H9 (cell line): ENCODE results near the gene SRRM3. TPM values are rescaled to one million over a fixed set of nuclear protein-coding genes. Genes with fewer than 3 reads are reported as not detected.

Experiments
- DNase-seq: peaks from one replicate; pipeline ENCODE4 v3.0.0-alpha.2; 2017
- H2AFZ ChIP-seq: one replicate; pipeline ENCODE4 v1.6.1; 2013; ENCODE audit warnings: mild to moderate bottlenecking, low read length, control low read depth, moderate library complexity
- H2AK5ac ChIP-seq: 2 replicates; pipeline ENCODE4 v1.6.1; 2013; ENCODE audit warnings: low read length, control low read depth, mixed read lengths; ENCODE audit not compliant: insufficient read length
- H2BK120ac ChIP-seq: one replicate; pipeline ENCODE4 v1.6.1; 2013; ENCODE audit warnings: low read depth, mild to moderate bottlenecking, low read length, control low read depth, inconsistent platforms; ENCODE audit not compliant: poor library complexity, severe bottlenecking
- H2BK12ac ChIP-seq: 2 replicates; pipeline ENCODE4 v1.6.1; 2013; ENCODE audit warnings: low read length, control low read depth, mixed read lengths, low read depth; ENCODE audit not compliant: insufficient read length
- H2BK15ac ChIP-seq: 2 replicates; pipeline ENCODE4 v1.6.1; 2013; ENCODE audit warnings: low read depth, low read length, control low read depth
- H2BK20ac ChIP-seq: one replicate; pipeline ENCODE4 v1.6.1; 2013; ENCODE audit warnings: low read depth, mild to moderate bottlenecking, low read length, control low read depth, inconsistent platforms; ENCODE audit not compliant: poor library complexity, severe bottlenecking
- H2BK5ac ChIP-seq: 2 replicates; pipeline ENCODE4 v1.6.1; 2013; ENCODE audit warnings: low read length, control low read depth, mixed read lengths; ENCODE audit not compliant: insufficient read length
- H3K14ac ChIP-seq: 2 replicates; pipeline ENCODE4 v1.6.1; 2013; ENCODE audit warnings: low read length, control low read depth; ENCODE audit not compliant: insufficient read depth
- H3K18ac ChIP-seq: 2 replicates; pipeline ENCODE4 v1.6.1; 2013; ENCODE audit warnings: low read depth, mild to moderate bottlenecking, mixed read lengths, low read length, control low read depth; ENCODE audit not compliant: insufficient read length
- H3K23ac ChIP-seq: 2 replicates; pipeline ENCODE4 v1.6.1; 2013; ENCODE audit warnings: low read length, control low read depth, mixed read lengths, low read depth; ENCODE audit not compliant: insufficient read length
- H3K23me2 ChIP-seq: 2 replicates; pipeline ENCODE4 v1.6.1; 2013; ENCODE audit warnings: low read depth, mild to moderate bottlenecking, mixed read lengths, low read length, control low read depth; ENCODE audit not compliant: insufficient read length, poor library complexity, severe bottlenecking
- H3K27ac ChIP-seq: 2 replicates; pipeline ENCODE4 v1.5.1; 2013; ENCODE audit warnings: low read length, control low read depth, mixed read lengths, low read depth; ENCODE audit not compliant: insufficient read length
- H3K27me3 ChIP-seq: 2 replicates; pipeline ENCODE4 v1.6.1; 2013; ENCODE audit warnings: low read length, control low read depth, inconsistent platforms; ENCODE audit not compliant: insufficient read depth
- H3K4ac ChIP-seq: 2 replicates; pipeline ENCODE4 v1.6.1; 2013; ENCODE audit warnings: low read depth, mild to moderate bottlenecking, control low read depth, inconsistent platforms, low read length, moderate library complexity
- H3K4me1 ChIP-seq: 2 replicates; pipeline ENCODE4 v1.6.1; 2013; ENCODE audit warnings: low read length, control low read depth, inconsistent platforms; ENCODE audit not compliant: insufficient read depth
- H3K4me2 ChIP-seq: 2 replicates; pipeline ENCODE4 v1.6.1; 2013; ENCODE audit warnings: low read length, control low read depth, mixed read lengths; ENCODE audit not compliant: insufficient read length, insufficient read depth
- H3K56ac ChIP-seq: 2 replicates; pipeline ENCODE4 v1.6.1; 2013; ENCODE audit warnings: low read depth, mild to moderate bottlenecking, mixed read lengths, low read length, control low read depth; ENCODE audit not compliant: insufficient read length
- H3K79me1 ChIP-seq: 2 replicates; pipeline ENCODE4 v1.6.1; 2013; ENCODE audit warnings: low read depth, mild to moderate bottlenecking, moderate library complexity, low read length, control low read depth, inconsistent platforms; ENCODE audit not compliant: insufficient read depth, poor library complexity, severe bottlenecking
- H3K79me2 ChIP-seq: 2 replicates; pipeline ENCODE4 v1.6.1; 2013; ENCODE audit warnings: low read length, control low read depth, inconsistent platforms; ENCODE audit not compliant: insufficient read depth
- H3K9ac ChIP-seq: 2 replicates; pipeline ENCODE4 v1.6.1; 2013; ENCODE audit warnings: low read length, control low read depth, mixed read lengths; ENCODE audit not compliant: insufficient read length; ENCODE audit errors: extremely low read depth
- H3K9me3 ChIP-seq: one replicate; pipeline ENCODE4 v1.6.1; 2013; ENCODE audit warnings: low read depth, low read length, inconsistent platforms; ENCODE audit not compliant: control insufficient read depth
- H3T11ph ChIP-seq: one replicate; pipeline ENCODE4 v1.6.1; 2013; ENCODE audit warnings: mild to moderate bottlenecking, low read length, control low read depth, inconsistent platforms
- H4K20me1 ChIP-seq: one replicate; pipeline ENCODE4 v1.6.1; 2013; ENCODE audit not compliant: control insufficient read depth, insufficient read length, insufficient read depth
- H4K5ac ChIP-seq: 2 replicates; pipeline ENCODE4 v1.6.1; 2013; ENCODE audit warnings: low read depth, mild to moderate bottlenecking, mixed read lengths, low read length, control low read depth; ENCODE audit not compliant: insufficient read length
- H4K8ac ChIP-seq: replicated peaks from 2 replicates; pipeline ENCODE4 v1.6.1; 2013; ENCODE audit warnings: low read length, control low read depth, mixed read lengths, low read depth; ENCODE audit not compliant: insufficient read length
- H4K91ac ChIP-seq: 2 replicates; pipeline ENCODE4 v1.6.1; 2013; ENCODE audit warnings: low read depth, mild to moderate bottlenecking, moderate library complexity, mixed read lengths, low read length, control low read depth; ENCODE audit not compliant: insufficient read length
- H3K27ac Mint-ChIP-seq, 3 experiments: 2 replicates in 2 of 3; 3 replicates in 1 of 3; pipeline ENCODE4 v1.8.0; 2020 to 2021; ENCODE audit warnings: mixed read lengths in 3 of 3, mild to moderate bottlenecking in 1 of 3, moderate library complexity in 1 of 3
- H3K27me3 Mint-ChIP-seq: 2 replicates; pipeline ENCODE4 v1.8.0; 2021; ENCODE audit warnings: low read depth, mild to moderate bottlenecking, moderate library complexity, mixed read lengths
- H3K36me3 Mint-ChIP-seq, 3 experiments: 2 replicates in 2 of 3; 3 replicates in 1 of 3; pipeline ENCODE4 v1.8.0; 2020 to 2021; ENCODE audit warnings: low read depth in 3 of 3, mixed read lengths in 3 of 3; ENCODE audit not compliant: insufficient read depth in 1 of 3
- H3K4me1 Mint-ChIP-seq, 2 experiments: 2 replicates each; pipeline ENCODE4 v1.8.0; 2020; ENCODE audit warnings: mixed read lengths in 2 of 2
- H3K4me3 Mint-ChIP-seq, 2 experiments: 2 replicates in 1 of 2; 3 replicates in 1 of 2; pipeline ENCODE4 v1.8.0; 2020 to 2021; ENCODE audit warnings: mild to moderate bottlenecking in 2 of 2, mixed read lengths in 2 of 2, moderate library complexity in 1 of 2
- H3K9me3 Mint-ChIP-seq, 2 experiments: 2 replicates in 1 of 2; 3 replicates in 1 of 2; pipeline ENCODE4 v1.8.0; 2020; ENCODE audit warnings: mild to moderate bottlenecking in 2 of 2, mixed read lengths in 2 of 2, moderate library complexity in 1 of 2
- WGBS: extraction: QIAGEN DNeasy Blood & Tissue Kit; methylation state at CpG from one replicate; pipeline ENCODE4 v1.1.7; 2013; ENCODE audit warnings: missing lambda C conversion rate, low lambda C conversion rate, mixed read lengths; ENCODE audit not compliant: insufficient read length; ENCODE audit errors: extremely low coverage; 5-methylcytosine and 5-hydroxymethylcytosine counted together
- total RNA-seq: library from RNA; stranded (reverse); gene quantifications from 2 replicates; pipeline ENCODE4 v1.2.1, GENCODE V29; 2021
- TF ChIP-seq, protein P1 (sequence below): fragments of 200-600 bp; sonication (generic); conservative IDR thresholded peaks from 3 replicates; pipeline ENCODE4 v1.8.0; 2021; ENCODE audit warnings: antibody characterized with exemption, mild to moderate bottlenecking

The SRRM3 gene
- total RNA-seq, 1 experiment from 2014 or later, result 11.0 TPM

- peaks cover 5% of the 10 kb centered on the region; the same call in 1 of the 2 replicates for H3K4me1 ChIP-seq
- H3K4me2 ChIP-seq, result peak overlapping the region; percentile 89
- no peak overlapping the region for H2BK120ac ChIP-seq
These were observed 65.6 kb downstream of the SRRM3 start for GRCh38 chr7:76267107-76267893.

More at GRCh38 chr7:76267107-76267893, 65.6 kb downstream of the SRRM3 start:
- peak overlapping the region; percentile 64 to 80 for H3K4me3 Mint-ChIP-seq
- Histone ChIP-seq H2BK20ac (no peak overlapping the region), H3K18ac (peak overlapping the region; percentile 60), H2BK15ac (no peak overlapping the region), H4K91ac (no peak overlapping the region), H4K5ac (no peak overlapping the region), H3K4ac (no peak overlapping the region), H3K9me3 (no peaks in the 10 kb centered on the region), H3K79me1 (no peaks in the 10 kb centered on the region), H4K20me1 (no peaks in the 10 kb centered on the region), H3K23me2 (peaks cover 9% of the 10 kb centered on the region), H3T11ph (no peak overlapping the region), H2AFZ (peak overlapping the region; percentile 57), H3K14ac (peak overlapping the region; percentile 77), H2AK5ac (no peak overlapping the region), H4K8ac (no peak overlapping the region), H3K27ac (no peak overlapping the region), H3K9ac (no peak overlapping the region), H3K23ac (no peak overlapping the region), H3K27me3 (no peaks in the 10 kb centered on the region), H3K56ac (no peak overlapping the region), H2BK5ac (no peak overlapping the region), H2BK12ac (no peak overlapping the region), H3K79me2 (no peaks in the 10 kb centered on the region)
- H3K36me3 Mint-ChIP-seq, result no peaks in the 10 kb centered on the region; a peak in 1 of 7 replicates
- H3K4me1 Mint-ChIP-seq, result peaks cover 33 to 41% of the 10 kb centered on the region in 2 experiments
- H3K27me3 Mint-ChIP-seq, result peaks cover 25% of the 10 kb centered on the region
- no peak overlapping the region; a peak in 1 of 7 replicates for H3K27ac Mint-ChIP-seq
- TF ChIP-seq, protein P1, sequence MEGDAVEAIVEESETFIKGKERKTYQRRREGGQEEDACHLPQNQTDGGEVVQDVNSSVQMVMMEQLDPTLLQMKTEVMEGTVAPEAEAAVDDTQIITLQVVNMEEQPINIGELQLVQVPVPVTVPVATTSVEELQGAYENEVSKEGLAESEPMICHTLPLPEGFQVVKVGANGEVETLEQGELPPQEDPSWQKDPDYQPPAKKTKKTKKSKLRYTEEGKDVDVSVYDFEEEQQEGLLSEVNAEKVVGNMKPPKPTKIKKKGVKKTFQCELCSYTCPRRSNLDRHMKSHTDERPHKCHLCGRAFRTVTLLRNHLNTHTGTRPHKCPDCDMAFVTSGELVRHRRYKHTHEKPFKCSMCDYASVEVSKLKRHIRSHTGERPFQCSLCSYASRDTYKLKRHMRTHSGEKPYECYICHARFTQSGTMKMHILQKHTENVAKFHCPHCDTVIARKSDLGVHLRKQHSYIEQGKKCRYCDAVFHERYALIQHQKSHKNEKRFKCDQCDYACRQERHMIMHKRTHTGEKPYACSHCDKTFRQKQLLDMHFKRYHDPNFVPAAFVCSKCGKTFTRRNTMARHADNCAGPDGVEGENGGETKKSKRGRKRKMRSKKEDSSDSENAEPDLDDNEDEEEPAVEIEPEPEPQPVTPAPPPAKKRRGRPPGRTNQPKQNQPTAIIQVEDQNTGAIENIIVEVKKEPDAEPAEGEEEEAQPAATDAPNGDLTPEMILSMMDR, result no peak
- DNase-seq, result peak; percentile 55
- no CpG with 5 or more reads among the region's 68 CpGs for WGBS
- H3K9me3 Mint-ChIP-seq, result no peaks in the 10 kb centered on the region
